Measurements from ENCODE around the gene ZDHHC11.
"Not testable (repeated sequence)": the region's sequence is repeated elsewhere in the genome, so short reads cannot be mapped to it uniquely, and the experiment has no call there.

The ZDHHC11 gene

DNA sequence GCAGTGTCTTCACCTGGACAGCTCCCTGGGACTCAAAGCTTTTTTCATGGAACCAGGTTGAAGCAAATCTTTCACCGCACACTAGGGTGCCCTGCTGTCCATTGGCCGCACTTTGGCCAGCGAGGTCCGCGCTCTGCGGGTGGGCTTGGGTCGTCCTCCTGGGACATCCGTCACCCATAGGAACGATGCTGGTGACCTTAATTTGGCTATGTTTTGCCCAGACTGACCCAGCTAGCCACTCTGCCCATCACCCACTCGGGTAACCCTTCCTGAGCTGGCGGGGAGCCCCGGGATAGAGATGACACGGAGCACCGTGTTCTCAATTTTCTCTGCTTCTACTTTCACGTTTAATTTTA is 92.1 kb downstream of the ZDHHC11 start:
- no peak for DNase-seq

DNA sequence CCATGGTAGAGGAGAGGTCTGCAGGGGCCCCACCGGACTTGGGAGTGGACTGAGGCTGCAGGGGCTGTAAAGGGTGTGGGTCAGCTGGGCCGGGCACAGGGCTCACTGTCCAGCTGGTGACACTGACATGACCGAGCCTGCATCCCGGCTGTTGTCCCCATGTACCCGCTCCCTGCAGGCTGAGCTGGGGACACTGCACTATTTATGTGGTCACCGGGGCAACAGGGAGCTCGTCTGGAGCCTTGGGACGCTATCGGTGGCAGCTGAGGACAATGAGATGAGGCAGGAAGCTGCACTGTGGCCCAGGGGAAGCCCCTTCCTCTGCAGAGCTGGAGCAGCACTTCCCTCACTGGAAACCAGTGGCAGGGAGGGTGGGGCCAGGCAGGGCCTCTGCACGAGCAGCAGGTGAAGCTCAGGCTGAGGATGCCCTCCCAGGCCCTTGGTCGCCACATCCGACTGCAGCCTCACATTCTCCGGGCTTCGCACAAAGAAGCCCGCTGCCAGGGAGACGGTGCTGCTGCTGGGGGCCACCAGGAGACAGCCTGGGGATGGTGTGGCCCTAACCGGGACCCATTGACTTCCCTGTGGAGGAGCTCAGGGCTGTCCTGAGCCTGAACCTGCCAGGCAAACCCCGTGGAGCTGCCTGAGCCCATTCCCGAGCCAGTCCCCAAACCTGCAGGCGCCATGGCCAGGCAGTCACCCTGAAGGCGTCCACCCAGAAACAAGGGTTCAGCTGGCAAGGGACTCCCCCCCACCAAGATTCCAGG is 92.7 kb downstream of the ZDHHC11 start:
- DNase-seq = peak; percentile 38

DNA sequence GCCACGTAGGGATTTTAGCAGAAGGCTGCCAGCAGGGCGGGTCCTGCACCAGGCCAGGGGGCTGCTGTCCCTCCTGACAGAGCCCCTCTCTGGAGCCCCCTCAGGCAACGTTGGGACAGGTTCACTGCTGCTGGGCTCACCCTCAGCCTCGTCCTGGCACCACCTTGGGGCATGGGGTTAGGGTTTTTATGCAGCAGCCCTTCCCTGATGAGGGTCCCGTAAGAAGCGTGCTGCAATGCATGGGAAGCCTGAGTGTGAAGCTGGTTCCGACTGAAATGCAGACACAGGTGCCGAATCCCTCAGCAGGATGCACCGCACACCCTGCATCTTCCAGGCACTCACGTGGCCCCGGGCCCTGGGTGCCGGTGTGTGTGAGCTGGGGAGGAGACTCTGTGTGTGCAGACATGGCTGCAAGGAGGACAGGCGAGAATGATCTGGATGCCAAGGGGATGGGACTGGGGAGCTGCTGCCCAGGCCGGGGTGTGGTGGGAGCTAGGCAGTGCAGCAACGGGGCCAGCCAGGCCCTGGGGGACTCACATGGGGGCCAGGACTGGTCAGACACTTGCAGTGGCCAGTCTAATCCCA is 93.3 kb downstream of the ZDHHC11 start:
- DNase-seq = no peak

DNA sequence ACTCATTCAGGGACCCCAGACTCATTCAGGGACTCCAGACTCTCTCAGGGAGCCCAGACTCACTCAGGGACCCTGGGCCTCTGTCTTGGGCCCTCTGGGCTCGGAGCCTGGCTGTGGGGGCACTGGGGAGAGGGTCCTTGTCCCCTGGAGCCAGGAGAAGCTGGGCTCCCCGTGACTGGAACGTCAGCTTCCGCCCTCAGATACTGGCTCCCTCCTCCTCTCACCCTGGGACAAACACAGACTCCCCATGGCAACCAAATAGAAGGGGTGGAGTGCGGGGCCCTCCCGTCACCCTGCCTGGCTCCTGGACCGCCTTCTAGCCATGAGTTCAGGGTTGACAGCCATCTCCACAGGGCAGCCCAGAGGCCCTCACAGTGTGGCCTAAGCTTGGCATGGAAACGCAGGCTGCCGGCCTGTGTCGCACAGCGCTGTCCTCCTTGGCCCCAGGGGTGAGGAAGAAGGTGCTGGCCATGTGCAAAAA is 93.9 kb downstream of the ZDHHC11 start:
- DNase-seq = no peak

DNA sequence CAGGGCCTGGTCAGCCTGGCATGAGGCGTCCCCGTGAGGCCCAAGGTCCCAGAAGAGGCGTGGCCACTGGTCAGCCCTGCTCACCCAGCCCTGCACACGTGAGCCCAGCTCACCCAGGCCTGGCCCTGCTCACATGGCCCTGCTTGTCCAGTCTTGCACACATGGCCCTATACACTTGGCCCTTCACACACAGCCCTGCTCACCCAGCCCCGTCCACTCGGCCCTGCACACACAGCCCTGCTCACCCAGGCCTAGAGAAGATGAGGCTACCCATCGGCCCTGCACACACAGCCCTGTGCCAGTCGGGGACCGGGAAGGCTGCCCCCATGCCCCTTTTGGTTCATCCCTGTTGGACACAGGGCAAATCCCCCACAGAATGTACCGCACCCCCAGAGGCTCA is 94.6 kb downstream of the ZDHHC11 start:
- DNase-seq = no peak

DNA sequence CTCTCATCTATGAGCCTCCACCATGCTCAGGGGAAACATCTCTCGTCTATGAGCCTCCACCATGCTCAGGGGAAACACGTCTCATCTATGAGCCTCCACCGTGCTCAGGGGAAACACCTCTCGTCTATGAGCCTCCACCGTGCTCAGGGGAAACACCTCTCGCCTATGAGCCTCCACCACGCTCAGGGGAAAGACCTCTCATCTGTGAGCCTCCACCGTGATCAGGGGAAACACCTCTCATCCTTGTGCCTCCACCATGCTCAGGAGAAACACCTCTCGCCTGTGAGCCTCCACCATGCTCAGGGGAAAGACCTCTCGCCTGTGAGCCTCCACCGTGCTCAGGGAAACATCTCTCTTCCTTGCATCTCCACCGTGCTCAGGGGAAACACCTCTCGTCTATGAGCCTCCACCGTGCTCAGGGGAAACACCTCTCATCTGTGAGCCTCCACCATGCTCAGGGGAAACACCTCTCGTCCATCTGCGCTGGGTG is 96.6 kb downstream of the ZDHHC11 start:
- not testable (repeated sequence) for DNase-seq

DNA sequence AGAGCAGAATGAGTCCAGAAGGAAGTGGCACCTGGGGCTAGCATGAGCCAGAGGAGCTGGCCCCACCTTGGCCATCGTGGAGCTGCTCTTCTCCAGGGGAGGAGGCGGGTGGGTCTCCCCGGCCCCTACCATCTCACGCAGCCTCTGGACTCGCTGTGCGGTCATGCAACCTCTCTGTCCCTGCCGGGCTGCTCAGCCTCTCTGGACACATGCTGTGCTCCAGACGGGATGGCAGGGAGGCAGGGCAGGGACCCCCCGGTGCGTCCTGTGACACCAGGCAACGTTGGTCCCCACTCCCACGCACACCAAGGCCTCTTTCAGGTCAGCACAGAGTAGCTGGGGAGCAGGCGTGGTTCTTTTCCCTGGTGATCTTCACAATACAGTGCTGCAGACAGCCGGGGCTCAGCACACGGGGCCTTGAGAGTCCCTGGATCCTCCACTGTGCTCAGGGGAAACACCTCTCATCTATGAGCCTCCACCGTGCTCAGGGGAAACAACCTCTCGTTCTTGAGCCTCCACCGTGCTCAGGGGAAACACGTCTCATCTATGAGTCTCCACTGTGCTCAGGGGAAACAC is 97.1 kb downstream of the ZDHHC11 start:
- not testable (repeated sequence) for DNase-seq

DNA sequence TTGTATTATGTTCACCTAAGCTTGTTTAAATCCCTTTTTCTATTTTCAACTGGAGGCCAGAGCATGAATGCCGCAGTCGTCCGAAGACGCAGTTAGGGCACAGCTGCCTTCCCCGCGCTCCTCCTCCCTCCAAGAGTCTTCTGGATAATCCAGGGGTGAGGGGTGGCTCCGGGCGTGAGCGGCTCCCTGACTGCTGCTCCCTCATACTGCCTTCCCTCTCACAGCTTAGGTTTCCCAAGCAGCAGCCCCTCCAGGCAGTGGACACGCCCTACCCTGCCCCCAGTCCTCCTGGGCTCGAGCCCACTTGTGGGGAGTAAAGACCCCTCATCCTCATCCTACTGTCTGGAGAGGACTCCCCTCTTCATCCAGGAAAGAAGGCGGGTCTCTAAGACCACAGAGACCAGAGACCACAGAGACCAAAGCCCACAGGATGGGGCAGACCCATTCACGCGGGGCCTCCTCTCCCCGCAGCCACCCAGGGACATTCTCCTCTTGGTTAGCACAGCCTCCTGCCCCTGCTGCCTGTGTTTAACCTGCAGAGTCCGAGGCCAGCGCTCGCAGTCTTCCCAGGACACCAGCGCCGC is 98.2 kb downstream of the ZDHHC11 start:
- not testable (repeated sequence) for DNase-seq

DNA sequence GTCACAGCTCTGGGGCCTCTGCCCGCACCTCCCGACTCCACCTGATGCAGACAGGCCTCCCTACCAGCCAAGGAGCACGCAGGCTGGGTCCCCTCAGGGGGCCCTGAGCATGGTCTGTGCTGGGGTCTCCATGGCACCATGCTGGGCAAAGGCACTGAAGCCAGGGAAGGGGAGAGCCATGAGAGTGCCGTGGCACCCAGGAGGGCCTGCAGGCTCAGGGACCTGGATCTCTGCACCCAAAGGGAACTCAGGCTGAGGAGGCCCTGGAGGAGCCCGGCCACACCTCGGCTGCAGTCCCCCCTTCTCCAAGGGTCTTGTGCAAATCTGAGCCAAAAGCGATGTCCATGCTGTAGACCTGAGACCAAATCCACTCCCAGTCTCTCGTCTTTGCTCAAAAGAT is 98.8 kb downstream of the ZDHHC11 start:
- not testable (repeated sequence) for DNase-seq

DNA sequence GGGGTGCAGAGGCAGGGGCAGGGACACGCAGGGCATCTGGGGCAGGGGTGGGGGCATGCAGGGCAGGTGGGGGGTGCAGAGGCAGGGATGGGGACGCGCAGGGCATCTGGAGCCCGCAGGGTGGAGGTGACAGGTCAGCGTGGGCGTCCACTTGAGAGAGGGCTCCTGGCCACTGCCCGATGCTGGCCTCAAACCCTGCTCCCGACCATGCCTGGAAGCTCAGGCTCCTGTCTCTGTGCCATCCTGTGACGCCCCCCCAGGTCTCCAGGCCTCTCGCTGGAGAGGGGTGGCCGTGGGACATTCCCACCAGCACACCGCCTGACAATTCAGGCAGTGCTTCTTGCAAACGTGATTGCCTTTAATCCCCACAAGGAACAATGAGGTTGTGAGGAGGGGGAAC is 99.3 kb downstream of the ZDHHC11 start:
- no peak for DNase-seq

DNA sequence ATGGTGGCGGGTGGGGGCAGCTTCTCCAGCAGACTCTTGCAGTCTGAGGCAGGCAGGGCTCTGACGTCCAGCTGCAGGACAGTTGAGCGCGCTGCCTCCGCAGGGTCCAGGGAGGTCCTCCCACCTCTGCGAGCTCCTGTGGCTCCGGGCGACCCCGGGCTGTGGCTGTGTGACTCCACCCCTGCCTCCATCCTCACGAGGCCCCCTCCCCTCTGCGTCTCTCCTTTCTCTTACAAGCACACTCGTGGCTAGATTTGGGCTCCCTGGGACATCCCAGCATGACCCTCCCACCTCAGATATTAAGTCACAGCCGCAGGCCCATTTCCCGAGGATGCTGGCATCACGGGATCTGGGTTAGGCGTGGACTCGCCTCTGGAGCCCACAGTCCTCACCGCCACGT is 100.6 kb downstream of the ZDHHC11 start:
- DNase-seq = not testable (repeated sequence)

DNA sequence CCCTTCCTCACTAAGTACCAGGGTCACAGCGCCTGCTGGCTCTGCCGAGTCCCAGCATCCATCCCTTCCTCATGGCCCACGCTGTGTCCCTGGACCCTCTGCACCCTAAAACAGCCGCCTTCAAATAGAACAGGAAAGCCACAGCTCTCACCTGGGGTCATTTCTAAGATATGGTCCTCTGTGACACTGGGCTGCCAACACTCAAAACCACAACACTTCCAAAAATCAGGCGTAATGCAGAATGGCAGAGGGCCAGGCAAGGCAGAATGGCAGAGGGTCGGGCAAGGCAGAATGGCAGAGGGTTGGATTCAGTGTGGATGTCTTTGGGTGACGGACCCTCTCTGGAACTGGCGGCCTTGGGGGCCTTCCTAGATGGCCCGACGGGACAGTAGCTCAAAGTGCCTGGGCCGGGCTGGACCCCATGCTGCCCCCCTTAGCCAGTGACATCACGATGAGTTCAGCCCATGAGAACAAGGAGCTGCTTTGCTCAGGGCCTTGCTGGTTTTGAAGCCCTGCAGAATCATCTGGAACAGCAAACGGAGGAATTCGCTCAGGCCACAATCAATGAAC is 101.6 kb downstream of the ZDHHC11 start:
- DNase-seq = no peak

DNA sequence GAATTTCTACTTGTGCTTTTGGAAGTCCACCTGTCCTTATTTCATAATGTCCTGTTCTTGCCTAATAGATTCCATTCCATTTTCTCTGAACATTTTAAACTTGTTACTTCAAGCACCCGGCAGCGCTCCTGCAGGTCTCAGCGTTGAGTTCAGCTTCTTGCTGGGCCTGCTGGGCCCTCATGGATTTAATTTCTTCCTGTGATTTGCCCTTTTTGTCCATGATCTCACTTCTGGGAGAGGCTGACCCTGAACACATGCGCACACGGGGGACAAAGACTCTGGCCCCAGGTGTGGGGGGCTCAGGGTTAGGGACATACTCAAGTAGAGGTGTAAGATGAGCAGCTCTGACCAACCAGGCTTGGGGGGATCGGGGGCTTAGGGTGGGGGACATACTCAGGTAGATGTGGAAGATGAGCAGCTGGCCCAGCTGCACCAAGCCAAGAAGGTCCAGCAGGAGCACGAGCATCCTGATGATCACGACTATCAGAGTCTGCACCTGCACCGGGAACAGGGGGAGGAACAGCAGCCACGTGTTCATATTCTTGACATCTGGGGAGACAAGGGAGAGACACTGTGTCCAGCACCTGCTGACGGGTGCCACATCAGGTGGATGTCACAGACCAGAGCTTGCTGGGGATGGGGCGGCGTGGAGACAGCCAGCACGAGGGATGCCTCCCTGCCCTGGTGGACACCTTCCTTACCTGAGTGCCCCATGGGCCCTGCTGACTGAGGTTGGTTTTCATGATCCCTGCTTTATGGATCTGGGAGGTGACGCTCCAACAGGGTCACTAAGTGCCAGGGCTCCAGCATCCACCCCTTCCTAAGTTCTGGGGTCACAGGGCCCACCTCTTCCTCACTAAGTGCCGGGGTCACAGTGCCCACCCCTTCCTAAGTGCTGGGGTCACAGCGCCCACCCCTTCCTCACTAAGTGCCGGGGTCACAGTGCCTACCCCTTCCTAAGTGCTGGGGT is 102.5 kb downstream of the ZDHHC11 start:
- DNase-seq = not testable (repeated sequence)

DNA sequence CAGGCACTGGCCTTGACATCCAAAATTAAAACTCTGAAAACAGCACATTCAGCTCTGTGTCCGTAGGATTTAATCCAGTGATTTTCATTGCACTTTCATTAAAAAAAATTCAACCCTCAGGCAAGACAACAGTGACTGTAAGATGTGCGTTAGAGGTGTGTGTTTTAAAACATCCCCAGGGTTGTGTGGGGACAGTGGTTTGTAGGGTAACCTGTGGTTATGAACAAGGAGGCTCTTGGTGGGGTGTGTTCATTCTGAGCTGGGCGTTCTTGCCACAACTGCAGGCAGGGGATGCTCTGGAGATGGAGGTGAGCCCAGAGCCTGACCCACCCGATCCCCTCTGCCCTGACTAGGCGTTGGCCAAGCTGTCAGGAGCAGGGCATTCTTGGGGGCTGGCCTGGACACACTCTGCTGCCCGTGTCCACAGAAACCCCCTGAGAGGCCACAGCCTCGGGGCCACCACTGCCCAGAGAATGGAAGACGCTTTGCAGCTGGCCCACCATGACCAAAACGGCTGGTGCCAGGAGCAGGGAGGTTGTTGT is 103.4 kb downstream of the ZDHHC11 start:
- DNase-seq = not testable (repeated sequence)

DNA sequence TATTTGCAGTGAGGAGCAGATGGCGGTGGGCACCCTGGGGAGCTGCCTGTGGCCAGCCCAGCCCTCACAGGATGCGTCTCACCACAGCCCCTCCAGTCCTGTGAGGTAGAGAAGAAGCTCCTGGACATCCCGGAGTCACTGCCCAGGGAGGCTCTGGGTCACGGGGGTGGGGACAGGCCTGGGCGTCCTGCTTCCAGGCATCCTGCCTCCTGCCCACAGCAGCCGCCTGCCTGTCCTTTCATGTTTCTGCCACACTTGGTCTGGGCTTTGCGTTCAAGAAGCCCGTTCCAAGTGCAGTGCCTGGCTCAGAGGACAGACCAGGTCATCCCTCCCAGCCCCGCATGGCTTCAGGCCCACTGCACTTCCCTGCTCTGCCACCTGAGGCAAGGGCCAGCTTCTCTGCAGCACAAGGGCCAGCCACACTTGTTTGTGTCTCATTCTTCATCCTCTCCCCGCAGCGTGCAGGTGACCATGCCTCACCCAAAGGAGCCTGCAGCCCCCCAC is 104.5 kb downstream of the ZDHHC11 start:
- DNase-seq = no peak

Data from stimulated activated CD4-positive, alpha-beta T cell treated with anti-CD3 and anti-CD28 coated beads, Interleukin-4, amount 100 ng/mL, for 24 hours (primary cell).